HepG2 (cell line): Measurements from ENCODE around the gene GTF2A1. TPM values are rescaled to one million over a fixed set of nuclear protein-coding genes. Genes with fewer than 3 reads are reported as not detected.

ENCODE experiments used
- ARNT2 ChIP-seq: sonication (generic); formaldehyde crosslinking; IDR thresholded peaks from 2 replicates; pipeline ENCODE4 v1.8.0; 2022; ENCODE audit warnings: mild to moderate bottlenecking, low read depth, missing genetic modification reagents, moderate library complexity
- ATM ChIP-seq: fragments of 450-650 bp; IDR thresholded peaks from 2 replicates; pipeline ENCODE4 v1.7.1; 2017; ENCODE audit warnings: mild to moderate bottlenecking, borderline replicate concordance
- HNF4A ChIP-seq: sonication (generic); formaldehyde crosslinking; IDR thresholded peaks from 2 replicates; pipeline ENCODE4 v1.4.0; 2020; ENCODE audit warnings: missing genetic modification reagents
- POLR2AphosphoS2 ChIP-seq: IDR thresholded peaks from 2 replicates; pipeline ENCODE4 v1.6.1; 2011; ENCODE audit warnings: low read depth, low read length, improper control_type of control experiment
- POLR2AphosphoS5 ChIP-seq: IDR thresholded peaks from 2 replicates; pipeline ENCODE4 v1.6.1; 2012; ENCODE audit warnings: low read depth, low read length
- RARG ChIP-seq: sonication (generic); formaldehyde crosslinking; IDR thresholded peaks from 2 replicates; pipeline ENCODE4 v1.4.0; 2020; ENCODE audit warnings: low read depth, mild to moderate bottlenecking, missing genetic modification reagents
- SRSF4 ChIP-seq: fragments of 200-400 bp; formaldehyde crosslinking; IDR thresholded peaks from one replicate; pipeline ENCODE4 v1.6.1; 2018; ENCODE audit warnings: mild to moderate bottlenecking, low read depth, low read length, moderate library complexity; ENCODE audit not compliant: poor library complexity, severe bottlenecking
- TERF1 ChIP-seq: sonication (generic); formaldehyde crosslinking; IDR thresholded peaks from 2 replicates; pipeline ENCODE4 v1.8.0; 2022; ENCODE audit warnings: mild to moderate bottlenecking, missing genetic modification reagents, moderate library complexity
- ZNF318 ChIP-seq: sonication (generic); formaldehyde crosslinking; IDR thresholded peaks from 2 replicates; pipeline ENCODE4 v1.4.0; 2020; ENCODE audit warnings: mild to moderate bottlenecking, missing genetic modification reagents
- ZNF552 ChIP-seq: sonication (generic); formaldehyde crosslinking; IDR thresholded peaks from 2 replicates; pipeline ENCODE4 v1.9.0; 2022; ENCODE audit warnings: missing genetic modification reagents, mild to moderate bottlenecking, borderline replicate concordance
- polyA plus RNA-seq, 8 experiments: library from polyadenylated mRNA; depleted of rRNA in 3 of 8; stranded (reverse) in 7 of 8; unstranded in 1 of 8; fragments of >200 nt; fragmentation: Illumina TruSeq in 4 of 8; extraction: Trizol in 4 of 8; gene quantifications; 2 replicates each; pipeline versions ENCODE4 v1.2.1 to v1.2.3, GENCODE V29; 2011 to 2016; ENCODE audit warnings: low read depth in 4 of 8, missing spikeins in 1 of 8, mixed read lengths in 1 of 8; ENCODE audit not compliant: insufficient read depth in 1 of 8
- total RNA-seq, 5 experiments: library from RNA; depleted of rRNA; stranded (reverse); fragments of >200 nt; fragmentation: Illumina TruSeq; extraction: Trizol; gene quantifications; 2 replicates each; pipeline ENCODE4 v1.2.3, GENCODE V29; 2016; ENCODE audit warnings: low read depth in 1 of 5
- TF ChIP-seq, protein P1 (sequence below): sonication (generic); formaldehyde crosslinking; IDR thresholded peaks from 2 replicates; pipeline ENCODE4 v1.4.0; 2020; ENCODE audit warnings: missing genetic modification reagents, borderline replicate concordance
- TF ChIP-seq, protein P2 (sequence below): sonication (generic); formaldehyde crosslinking; IDR thresholded peaks from 2 replicates; pipeline ENCODE4 v1.5.1; 2020; ENCODE audit warnings: mild to moderate bottlenecking, missing genetic modification reagents, moderate library complexity

Gene GTF2A1
- total and polyA plus RNA-seq, 2 of the 13 experiments (the other 11 are each of a cell fraction or from before 2014, with no cell fraction given), result 14.9 to 17.5 TPM

- TF ChIP-seq TERF1 (CRISPR knock-in tag), result no peak
- no peak for TF ChIP-seq SRSF4
- TF ChIP-seq, protein P1, sequence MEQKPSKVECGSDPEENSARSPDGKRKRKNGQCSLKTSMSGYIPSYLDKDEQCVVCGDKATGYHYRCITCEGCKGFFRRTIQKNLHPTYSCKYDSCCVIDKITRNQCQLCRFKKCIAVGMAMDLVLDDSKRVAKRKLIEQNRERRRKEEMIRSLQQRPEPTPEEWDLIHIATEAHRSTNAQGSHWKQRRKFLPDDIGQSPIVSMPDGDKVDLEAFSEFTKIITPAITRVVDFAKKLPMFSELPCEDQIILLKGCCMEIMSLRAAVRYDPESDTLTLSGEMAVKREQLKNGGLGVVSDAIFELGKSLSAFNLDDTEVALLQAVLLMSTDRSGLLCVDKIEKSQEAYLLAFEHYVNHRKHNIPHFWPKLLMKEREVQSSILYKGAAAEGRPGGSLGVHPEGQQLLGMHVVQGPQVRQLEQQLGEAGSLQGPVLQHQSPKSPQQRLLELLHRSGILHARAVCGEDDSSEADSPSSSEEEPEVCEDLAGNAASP (CRISPR knock-in tag), result no peak; the same call in 1 of the 2 replicates
- no peak for TF ChIP-seq POLR2AphosphoS2
- TF ChIP-seq RARG (CRISPR knock-in tag), result no peak
- peak; percentile 4; the same call in 1 of the 2 replicates for TF ChIP-seq HNF4A (CRISPR knock-in tag)
- peak; percentile 82 for TF ChIP-seq ARNT2 (CRISPR knock-in tag)
- TF ChIP-seq ZNF552, result no peak
- TF ChIP-seq ZNF318 (CRISPR knock-in tag), result no peak
- peak; percentile 94 for TF ChIP-seq POLR2AphosphoS5
- TF ChIP-seq, protein P2, sequence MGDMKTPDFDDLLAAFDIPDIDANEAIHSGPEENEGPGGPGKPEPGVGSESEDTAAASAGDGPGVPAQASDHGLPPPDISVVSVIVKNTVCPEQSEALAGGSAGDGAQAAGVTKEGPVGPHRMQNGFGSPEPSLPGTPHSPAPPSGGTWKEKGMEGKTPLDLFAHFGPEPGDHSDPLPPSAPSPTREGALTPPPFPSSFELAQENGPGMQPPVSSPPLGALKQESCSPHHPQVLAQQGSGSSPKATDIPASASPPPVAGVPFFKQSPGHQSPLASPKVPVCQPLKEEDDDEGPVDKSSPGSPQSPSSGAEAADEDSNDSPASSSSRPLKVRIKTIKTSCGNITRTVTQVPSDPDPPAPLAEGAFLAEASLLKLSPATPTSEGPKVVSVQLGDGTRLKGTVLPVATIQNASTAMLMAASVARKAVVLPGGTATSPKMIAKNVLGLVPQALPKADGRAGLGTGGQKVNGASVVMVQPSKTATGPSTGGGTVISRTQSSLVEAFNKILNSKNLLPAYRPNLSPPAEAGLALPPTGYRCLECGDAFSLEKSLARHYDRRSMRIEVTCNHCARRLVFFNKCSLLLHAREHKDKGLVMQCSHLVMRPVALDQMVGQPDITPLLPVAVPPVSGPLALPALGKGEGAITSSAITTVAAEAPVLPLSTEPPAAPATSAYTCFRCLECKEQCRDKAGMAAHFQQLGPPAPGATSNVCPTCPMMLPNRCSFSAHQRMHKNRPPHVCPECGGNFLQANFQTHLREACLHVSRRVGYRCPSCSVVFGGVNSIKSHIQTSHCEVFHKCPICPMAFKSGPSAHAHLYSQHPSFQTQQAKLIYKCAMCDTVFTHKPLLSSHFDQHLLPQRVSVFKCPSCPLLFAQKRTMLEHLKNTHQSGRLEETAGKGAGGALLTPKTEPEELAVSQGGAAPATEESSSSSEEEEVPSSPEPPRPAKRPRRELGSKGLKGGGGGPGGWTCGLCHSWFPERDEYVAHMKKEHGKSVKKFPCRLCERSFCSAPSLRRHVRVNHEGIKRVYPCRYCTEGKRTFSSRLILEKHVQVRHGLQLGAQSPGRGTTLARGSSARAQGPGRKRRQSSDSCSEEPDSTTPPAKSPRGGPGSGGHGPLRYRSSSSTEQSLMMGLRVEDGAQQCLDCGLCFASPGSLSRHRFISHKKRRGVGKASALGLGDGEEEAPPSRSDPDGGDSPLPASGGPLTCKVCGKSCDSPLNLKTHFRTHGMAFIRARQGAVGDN (CRISPR knock-in tag), result peak; percentile 89
- TF ChIP-seq ATM, result no peak
These were observed 50.5 kb downstream of the GTF2A1 start (continued) for GRCh38 chr14:81170104-81170828.
